ENCODE data around the gene DNAJB1. TPM values are rescaled to one million over a fixed set of nuclear protein-coding genes. Genes with fewer than 3 reads are reported as not detected.

The DNAJB1 gene
- total RNA-seq, 1 experiment from 2014 or later = 149 TPM

DNA sequence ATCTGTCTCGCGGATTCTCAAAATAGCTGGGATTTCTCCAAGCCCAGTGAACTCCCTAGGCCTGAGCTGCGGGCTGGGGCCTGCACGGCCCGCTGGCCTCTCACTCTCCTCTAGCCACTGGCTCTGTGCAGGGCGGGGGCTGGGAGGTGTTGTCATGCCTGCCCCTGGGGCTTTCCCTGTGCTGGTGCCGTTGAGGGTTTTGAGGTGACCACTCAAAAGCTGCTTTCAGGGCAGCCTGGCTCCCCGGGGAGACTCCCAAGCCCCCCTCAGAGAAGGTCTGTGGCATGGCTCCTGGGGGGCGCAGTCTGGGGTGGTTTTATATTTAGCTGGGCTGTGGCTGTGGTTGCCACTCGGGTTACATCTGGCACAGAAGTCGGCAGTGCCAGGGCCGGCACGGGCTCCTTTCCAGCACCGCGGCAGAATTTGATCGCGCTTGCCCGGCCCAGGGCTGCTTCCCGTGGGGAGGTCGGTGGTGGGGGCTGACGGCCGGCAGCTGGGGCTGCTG, 43.7 kb upstream of the DNAJB1 start:
- intact Hi-C loops (cut with micrococcal nuclease; ENCODE audit: unreplicated experiment) = no loop called here
- CTCF ChIA-PET = no interaction called here

DNA sequence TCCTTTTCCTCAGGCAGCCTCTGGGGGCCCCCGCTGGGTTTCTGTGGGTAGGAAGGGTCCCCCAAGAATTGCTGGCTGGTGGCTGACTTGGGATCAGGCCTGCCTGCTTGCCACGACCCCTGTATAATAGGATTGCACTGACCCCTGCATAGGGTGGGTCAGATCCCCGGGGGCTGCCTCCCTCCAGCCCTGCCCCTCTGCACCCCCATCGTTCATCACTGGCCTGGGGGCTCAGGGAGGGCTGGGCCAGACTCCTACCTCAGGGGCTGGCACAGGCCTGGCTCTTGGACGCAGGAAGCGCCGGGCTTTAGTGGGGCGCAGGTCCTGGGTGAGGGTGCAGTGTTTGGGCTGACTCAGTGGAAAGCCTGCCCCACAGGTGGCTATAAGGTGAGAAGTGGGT, 43.1 kb upstream of the DNAJB1 start:
- ATAC-seq (no peak), DNase-seq (ENCODE audit: low read depth, low spot score) (no peak)
- no peaks in the 10 kb centered on the region for H3K9me3 ChIP-seq (ENCODE audit: control insufficient read depth, insufficient read depth, low read depth, low read length)
- no peaks in the 10 kb centered on the region for H3K36me3 ChIP-seq (ENCODE audit: control insufficient read depth, insufficient read depth, low read length)
- in situ Hi-C loops (cut with HindIII; ENCODE audit: low pct_unique_long_range_greater_than_20kb, low sequenced_read_pairs) (no loop called here), intact Hi-C loops (cut with micrococcal nuclease; ENCODE audit: unreplicated experiment) (no loop called here)
- H3K4me1 ChIP-seq (ENCODE audit: control insufficient read depth, insufficient read depth, low read length) = peaks cover 54% of the 10 kb centered on the region
- peak overlapping the region; percentile 85 for H3K27ac ChIP-seq (ENCODE audit: low read length)
- ChIA-PET CTCF (no interaction called here), POLR2A (no interaction called here)
- H3K4me3 ChIP-seq (ENCODE audit: low read depth in 2 of 2, low read length in 2 of 2) = no peak overlapping the region
- H3K27me3 ChIP-seq (ENCODE audit: control insufficient read depth, insufficient read depth, low read length) = no peaks in the 10 kb centered on the region
- BruUV-seq (replicated peaks) = no TSS peak
- TF ChIP-seq POLR2AphosphoS5 (IDR thresholded peaks at IDR 0.05; ENCODE audit: low read depth, low read length) = no peak
- TF ChIP-seq, protein P1, sequence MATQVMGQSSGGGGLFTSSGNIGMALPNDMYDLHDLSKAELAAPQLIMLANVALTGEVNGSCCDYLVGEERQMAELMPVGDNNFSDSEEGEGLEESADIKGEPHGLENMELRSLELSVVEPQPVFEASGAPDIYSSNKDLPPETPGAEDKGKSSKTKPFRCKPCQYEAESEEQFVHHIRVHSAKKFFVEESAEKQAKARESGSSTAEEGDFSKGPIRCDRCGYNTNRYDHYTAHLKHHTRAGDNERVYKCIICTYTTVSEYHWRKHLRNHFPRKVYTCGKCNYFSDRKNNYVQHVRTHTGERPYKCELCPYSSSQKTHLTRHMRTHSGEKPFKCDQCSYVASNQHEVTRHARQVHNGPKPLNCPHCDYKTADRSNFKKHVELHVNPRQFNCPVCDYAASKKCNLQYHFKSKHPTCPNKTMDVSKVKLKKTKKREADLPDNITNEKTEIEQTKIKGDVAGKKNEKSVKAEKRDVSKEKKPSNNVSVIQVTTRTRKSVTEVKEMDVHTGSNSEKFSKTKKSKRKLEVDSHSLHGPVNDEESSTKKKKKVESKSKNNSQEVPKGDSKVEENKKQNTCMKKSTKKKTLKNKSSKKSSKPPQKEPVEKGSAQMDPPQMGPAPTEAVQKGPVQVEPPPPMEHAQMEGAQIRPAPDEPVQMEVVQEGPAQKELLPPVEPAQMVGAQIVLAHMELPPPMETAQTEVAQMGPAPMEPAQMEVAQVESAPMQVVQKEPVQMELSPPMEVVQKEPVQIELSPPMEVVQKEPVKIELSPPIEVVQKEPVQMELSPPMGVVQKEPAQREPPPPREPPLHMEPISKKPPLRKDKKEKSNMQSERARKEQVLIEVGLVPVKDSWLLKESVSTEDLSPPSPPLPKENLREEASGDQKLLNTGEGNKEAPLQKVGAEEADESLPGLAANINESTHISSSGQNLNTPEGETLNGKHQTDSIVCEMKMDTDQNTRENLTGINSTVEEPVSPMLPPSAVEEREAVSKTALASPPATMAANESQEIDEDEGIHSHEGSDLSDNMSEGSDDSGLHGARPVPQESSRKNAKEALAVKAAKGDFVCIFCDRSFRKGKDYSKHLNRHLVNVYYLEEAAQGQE (IDR thresholded peaks at IDR 0.05; ENCODE audit: insufficient read depth in 1 of 2, low read depth in 2 of 2, low read length in 1 of 2) = no peak
- no peak for TF ChIP-seq TCF7L2 (IDR thresholded peaks at IDR 0.05; ENCODE audit: low read depth, low read length)
- no peak for TF ChIP-seq SIN3A (IDR thresholded peaks at IDR 0.05; ENCODE audit: borderline replicate concordance, insufficient read depth, low read depth, low read length)
- TF ChIP-seq, protein P2, sequence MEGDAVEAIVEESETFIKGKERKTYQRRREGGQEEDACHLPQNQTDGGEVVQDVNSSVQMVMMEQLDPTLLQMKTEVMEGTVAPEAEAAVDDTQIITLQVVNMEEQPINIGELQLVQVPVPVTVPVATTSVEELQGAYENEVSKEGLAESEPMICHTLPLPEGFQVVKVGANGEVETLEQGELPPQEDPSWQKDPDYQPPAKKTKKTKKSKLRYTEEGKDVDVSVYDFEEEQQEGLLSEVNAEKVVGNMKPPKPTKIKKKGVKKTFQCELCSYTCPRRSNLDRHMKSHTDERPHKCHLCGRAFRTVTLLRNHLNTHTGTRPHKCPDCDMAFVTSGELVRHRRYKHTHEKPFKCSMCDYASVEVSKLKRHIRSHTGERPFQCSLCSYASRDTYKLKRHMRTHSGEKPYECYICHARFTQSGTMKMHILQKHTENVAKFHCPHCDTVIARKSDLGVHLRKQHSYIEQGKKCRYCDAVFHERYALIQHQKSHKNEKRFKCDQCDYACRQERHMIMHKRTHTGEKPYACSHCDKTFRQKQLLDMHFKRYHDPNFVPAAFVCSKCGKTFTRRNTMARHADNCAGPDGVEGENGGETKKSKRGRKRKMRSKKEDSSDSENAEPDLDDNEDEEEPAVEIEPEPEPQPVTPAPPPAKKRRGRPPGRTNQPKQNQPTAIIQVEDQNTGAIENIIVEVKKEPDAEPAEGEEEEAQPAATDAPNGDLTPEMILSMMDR (IDR thresholded peaks at IDR 0.05) = no peak

More for the DNA sequence above, 43.7 kb upstream of the DNAJB1 start:
- peak overlapping the region in 1 of 2 experiments; percentile 20; a peak in 1 of 4 replicates for H3K4me3 ChIP-seq (ENCODE audit: low read depth in 2 of 2, low read length in 2 of 2)
- ATAC-seq (peak; percentile 64), DNase-seq (ENCODE audit: low read depth, low spot score) (no peak)
- H3K27ac ChIP-seq (ENCODE audit: low read length) = peak overlapping the region; percentile 85
- H3K4me1 ChIP-seq (ENCODE audit: control insufficient read depth, insufficient read depth, low read length) = peaks cover 49% of the 10 kb centered on the region
- H3K36me3 ChIP-seq (ENCODE audit: control insufficient read depth, insufficient read depth, low read length) = no peaks in the 10 kb centered on the region
- TF ChIP-seq, protein P2 (IDR thresholded peaks at IDR 0.05) = no peak
- TF ChIP-seq POLR2AphosphoS5 (IDR thresholded peaks at IDR 0.05; ENCODE audit: low read depth, low read length) = no peak
- TF ChIP-seq SIN3A (IDR thresholded peaks at IDR 0.05; ENCODE audit: borderline replicate concordance, insufficient read depth, low read depth, low read length) = no peak
- TF ChIP-seq, protein P1 (IDR thresholded peaks at IDR 0.05; ENCODE audit: insufficient read depth in 1 of 2, low read depth in 2 of 2, low read length in 1 of 2) = no peak
- no peak for TF ChIP-seq TCF7L2 (IDR thresholded peaks at IDR 0.05; ENCODE audit: low read depth, low read length)
- no peaks in the 10 kb centered on the region for H3K9me3 ChIP-seq (ENCODE audit: control insufficient read depth, insufficient read depth, low read depth, low read length)
- BruUV-seq (replicated peaks) = no TSS peak
- POLR2A ChIA-PET = interaction anchor here (0.6 kb wide), 1 partner anchor 23 kb away, joined by 4 read pairs; no protein-coding TSS in a partner anchor
- no peaks in the 10 kb centered on the region for H3K27me3 ChIP-seq (ENCODE audit: control insufficient read depth, insufficient read depth, low read length)
- in situ Hi-C loops (cut with HindIII; ENCODE audit: low pct_unique_long_range_greater_than_20kb, low sequenced_read_pairs) = no loop called here

Measured in Panc1 (cell line).